ENCODE data around the gene SRRD. TPM values are rescaled to one million over a fixed set of nuclear protein-coding genes. Genes with fewer than 3 reads are reported as not detected.
A peak's percentile ranks its signal among the peaks of the same experiment; 100 is the strongest.

Gene SRRD
- total and polyA plus RNA-seq, 2 of the 13 experiments (the other 11 are each of a cell fraction or from before 2014, with no cell fraction given), result 22.8 to 36.6 TPM

DNA sequence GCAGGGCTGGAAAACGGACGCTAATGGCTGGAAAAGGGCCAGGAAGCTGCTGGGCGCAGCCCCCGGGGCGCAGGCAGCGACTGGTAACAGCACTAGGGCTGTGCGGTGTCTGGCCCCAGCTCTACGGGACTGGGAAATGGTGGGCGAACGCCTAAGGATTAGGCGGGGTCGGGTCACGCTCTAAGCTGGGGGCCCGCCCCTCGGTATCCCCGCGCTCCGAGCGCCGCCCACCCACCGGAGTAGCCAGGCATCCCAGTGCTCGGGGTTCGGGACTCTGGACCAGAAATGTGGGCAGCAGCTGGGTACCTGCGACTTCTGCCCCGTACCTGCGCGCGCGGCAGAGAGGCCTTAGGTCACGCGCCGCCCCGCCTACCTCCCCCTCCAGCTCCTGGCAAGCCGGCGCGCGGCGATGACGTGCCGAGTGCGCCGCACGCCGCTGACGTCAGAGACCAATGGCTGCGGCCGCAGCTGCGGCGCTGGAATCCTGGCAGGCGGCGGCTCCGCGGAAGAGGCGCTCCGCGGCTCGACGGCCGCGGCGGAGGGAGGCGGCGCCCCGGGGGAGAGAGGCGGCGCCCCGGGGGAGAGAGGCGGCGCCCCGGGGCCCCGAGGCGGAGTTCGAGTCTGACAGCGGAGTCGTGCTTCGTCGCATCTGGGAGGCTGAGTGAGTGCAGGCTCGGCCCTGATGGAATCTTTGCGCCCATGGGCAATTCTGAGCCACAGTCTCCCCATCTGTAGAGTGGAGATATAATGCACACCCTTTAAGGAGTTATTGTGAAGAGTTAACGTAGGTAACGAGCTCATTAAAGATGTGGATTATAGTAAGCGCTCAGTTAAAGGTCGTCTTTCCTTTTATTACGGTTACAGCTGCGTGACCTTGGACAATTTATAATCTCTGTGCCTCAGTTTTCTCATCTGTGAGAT lies at the start of gene SRRD, which contains the start of gene HPS4 (continued):
- peak; percentile 76; the same call in 1 of the 2 replicates for TF ChIP-seq NFKBIZ (CRISPR knock-in tag; IDR thresholded peaks at IDR 0.05)
- TF ChIP-seq, protein P1, sequence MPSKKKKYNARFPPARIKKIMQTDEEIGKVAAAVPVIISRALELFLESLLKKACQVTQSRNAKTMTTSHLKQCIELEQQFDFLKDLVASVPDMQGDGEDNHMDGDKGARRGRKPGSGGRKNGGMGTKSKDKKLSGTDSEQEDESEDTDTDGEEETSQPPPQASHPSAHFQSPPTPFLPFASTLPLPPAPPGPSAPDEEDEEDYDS (CRISPR knock-in tag; IDR thresholded peaks at IDR 0.05), result peak; percentile 86
- peak; percentile 67; the same call in 1 of the 2 replicates for TF ChIP-seq ZNF232 (CRISPR knock-in tag; IDR thresholded peaks at IDR 0.05; ENCODE audit: borderline replicate concordance)
- no peak for TF ChIP-seq ZNF383 (CRISPR knock-in tag; IDR thresholded peaks at IDR 0.05; ENCODE audit: borderline replicate concordance)
- 0 out of 2 replicates have a peak, but pooled peaks have one; percentile 83 for TF ChIP-seq ZNF850 (CRISPR knock-in tag; conservative IDR thresholded peaks at IDR 0.05)
- peak; percentile 41; the same call in 1 of the 2 replicates for TF ChIP-seq NFYC (CRISPR knock-in tag; IDR thresholded peaks at IDR 0.05)
- TF ChIP-seq, protein P2, sequence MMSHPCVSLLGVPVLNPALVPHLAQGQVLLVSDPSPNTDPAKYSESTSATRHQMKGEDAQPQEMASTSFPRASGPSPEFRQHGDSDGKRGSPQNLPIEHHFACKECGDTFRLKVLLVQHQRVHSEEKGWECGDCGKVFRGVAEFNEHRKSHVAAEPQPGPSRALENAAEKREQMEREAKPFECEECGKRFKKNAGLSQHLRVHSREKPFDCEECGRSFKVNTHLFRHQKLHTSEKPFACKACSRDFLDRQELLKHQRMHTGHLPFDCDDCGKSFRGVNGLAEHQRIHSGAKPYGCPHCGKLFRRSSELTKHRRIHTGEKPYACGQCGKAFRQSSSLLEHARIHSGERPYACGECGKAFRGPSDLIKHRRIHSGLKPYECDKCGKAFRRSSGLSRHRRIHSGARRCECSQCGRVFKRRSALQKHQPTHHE (CRISPR knock-in tag; IDR thresholded peaks at IDR 0.05; ENCODE audit: borderline replicate concordance), result no peak
- no peak for TF ChIP-seq ZNF644 (CRISPR knock-in tag; IDR thresholded peaks at IDR 0.05; ENCODE audit: low read depth)
- TF ChIP-seq ZNF136 (CRISPR knock-in tag; IDR thresholded peaks at IDR 0.05; ENCODE audit: low read depth), result peak; percentile 71; the same call in 1 of the 2 replicates
- TF ChIP-seq GATAD1 (CRISPR knock-in tag; IDR thresholded peaks at IDR 0.05), result peak; percentile 98
- peak; percentile 65; the same call in 1 of the 2 replicates for TF ChIP-seq MIER3 (CRISPR knock-in tag; IDR thresholded peaks at IDR 0.05; ENCODE audit: borderline replicate concordance)
- TF ChIP-seq SCMH1 (CRISPR knock-in tag; IDR thresholded peaks at IDR 0.05; ENCODE audit: borderline replicate concordance), result no peak
- TF ChIP-seq MXD4 (CRISPR knock-in tag; IDR thresholded peaks at IDR 0.05), result peak; percentile 82
- TF ChIP-seq, protein P3, sequence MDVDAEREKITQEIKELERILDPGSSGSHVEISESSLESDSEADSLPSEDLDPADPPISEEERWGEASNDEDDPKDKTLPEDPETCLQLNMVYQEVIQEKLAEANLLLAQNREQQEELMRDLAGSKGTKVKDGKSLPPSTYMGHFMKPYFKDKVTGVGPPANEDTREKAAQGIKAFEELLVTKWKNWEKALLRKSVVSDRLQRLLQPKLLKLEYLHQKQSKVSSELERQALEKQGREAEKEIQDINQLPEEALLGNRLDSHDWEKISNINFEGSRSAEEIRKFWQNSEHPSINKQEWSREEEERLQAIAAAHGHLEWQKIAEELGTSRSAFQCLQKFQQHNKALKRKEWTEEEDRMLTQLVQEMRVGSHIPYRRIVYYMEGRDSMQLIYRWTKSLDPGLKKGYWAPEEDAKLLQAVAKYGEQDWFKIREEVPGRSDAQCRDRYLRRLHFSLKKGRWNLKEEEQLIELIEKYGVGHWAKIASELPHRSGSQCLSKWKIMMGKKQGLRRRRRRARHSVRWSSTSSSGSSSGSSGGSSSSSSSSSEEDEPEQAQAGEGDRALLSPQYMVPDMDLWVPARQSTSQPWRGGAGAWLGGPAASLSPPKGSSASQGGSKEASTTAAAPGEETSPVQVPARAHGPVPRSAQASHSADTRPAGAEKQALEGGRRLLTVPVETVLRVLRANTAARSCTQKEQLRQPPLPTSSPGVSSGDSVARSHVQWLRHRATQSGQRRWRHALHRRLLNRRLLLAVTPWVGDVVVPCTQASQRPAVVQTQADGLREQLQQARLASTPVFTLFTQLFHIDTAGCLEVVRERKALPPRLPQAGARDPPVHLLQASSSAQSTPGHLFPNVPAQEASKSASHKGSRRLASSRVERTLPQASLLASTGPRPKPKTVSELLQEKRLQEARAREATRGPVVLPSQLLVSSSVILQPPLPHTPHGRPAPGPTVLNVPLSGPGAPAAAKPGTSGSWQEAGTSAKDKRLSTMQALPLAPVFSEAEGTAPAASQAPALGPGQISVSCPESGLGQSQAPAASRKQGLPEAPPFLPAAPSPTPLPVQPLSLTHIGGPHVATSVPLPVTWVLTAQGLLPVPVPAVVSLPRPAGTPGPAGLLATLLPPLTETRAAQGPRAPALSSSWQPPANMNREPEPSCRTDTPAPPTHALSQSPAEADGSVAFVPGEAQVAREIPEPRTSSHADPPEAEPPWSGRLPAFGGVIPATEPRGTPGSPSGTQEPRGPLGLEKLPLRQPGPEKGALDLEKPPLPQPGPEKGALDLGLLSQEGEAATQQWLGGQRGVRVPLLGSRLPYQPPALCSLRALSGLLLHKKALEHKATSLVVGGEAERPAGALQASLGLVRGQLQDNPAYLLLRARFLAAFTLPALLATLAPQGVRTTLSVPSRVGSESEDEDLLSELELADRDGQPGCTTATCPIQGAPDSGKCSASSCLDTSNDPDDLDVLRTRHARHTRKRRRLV (CRISPR knock-in tag; IDR thresholded peaks at IDR 0.05), result no peak
- TF ChIP-seq, protein P4, sequence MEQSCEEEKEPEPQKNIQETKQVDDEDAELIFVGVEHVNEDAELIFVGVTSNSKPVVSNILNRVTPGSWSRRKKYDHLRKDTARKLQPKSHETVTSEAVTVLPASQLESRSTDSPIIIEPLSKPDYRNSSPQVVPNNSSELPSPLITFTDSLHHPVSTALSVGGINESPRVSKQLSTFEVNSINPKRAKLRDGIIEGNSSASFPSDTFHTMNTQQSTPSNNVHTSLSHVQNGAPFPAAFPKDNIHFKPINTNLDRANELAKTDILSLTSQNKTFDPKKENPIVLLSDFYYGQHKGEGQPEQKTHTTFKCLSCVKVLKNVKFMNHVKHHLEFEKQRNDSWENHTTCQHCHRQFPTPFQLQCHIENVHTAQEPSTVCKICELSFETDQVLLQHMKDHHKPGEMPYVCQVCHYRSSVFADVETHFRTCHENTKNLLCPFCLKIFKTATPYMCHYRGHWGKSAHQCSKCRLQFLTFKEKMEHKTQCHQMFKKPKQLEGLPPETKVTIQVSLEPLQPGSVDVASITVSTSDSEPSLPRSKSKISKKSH (CRISPR knock-in tag; IDR thresholded peaks at IDR 0.05; ENCODE audit: borderline replicate concordance), result peak; percentile 53; the same call in 1 of the 2 replicates
